Parathyroid adenoma (tissue), 2 donors: ENCODE data around the gene COG7.

Experiments
- H2AFZ ChIP-seq: fragments of 300-600 bp; sonication (generic); one replicate; pipeline ENCODE4 v1.7.0; 2017; ENCODE audit warnings: antibody characterized with exemption, mild to moderate bottlenecking
- H3K27ac ChIP-seq: fragments of 300-600 bp; sonication (generic); one replicate; pipeline ENCODE4 v1.7.0; 2017
- H3K27me3 ChIP-seq: fragments of 300-600 bp; sonication (generic); one replicate; pipeline ENCODE4 v1.7.0; 2017; ENCODE audit warnings: low read length; ENCODE audit not compliant: control insufficient read depth, insufficient read depth
- H3K36me3 ChIP-seq: fragments of 300-600 bp; sonication (generic); one replicate; pipeline ENCODE4 v1.7.0; 2017; ENCODE audit warnings: low read length; ENCODE audit not compliant: control insufficient read depth, insufficient read depth
- H3K4me1 ChIP-seq: fragments of 300-600 bp; sonication (generic); one replicate; pipeline ENCODE4 v1.7.0; 2017; ENCODE audit warnings: control low read depth
- H3K4me2 ChIP-seq: fragments of 300-600 bp; sonication (generic); one replicate; pipeline ENCODE4 v1.7.0; 2017; ENCODE audit warnings: low read length
- H3K4me3 ChIP-seq: fragments of 300-600 bp; sonication (generic); one replicate; pipeline ENCODE4 v1.7.0; 2017; ENCODE audit warnings: low read depth, low read length
- H3K79me2 ChIP-seq: fragments of 300-600 bp; sonication (generic); one replicate; pipeline ENCODE4 v1.7.0; 2017; ENCODE audit warnings: control low read depth
- H3K9ac ChIP-seq: fragments of 300-600 bp; sonication (generic); one replicate; pipeline ENCODE4 v1.7.0; 2017; ENCODE audit warnings: mild to moderate bottlenecking
- H3K9me3 ChIP-seq: fragments of 300-600 bp; sonication (generic); one replicate; pipeline ENCODE4 v1.7.0; 2017; ENCODE audit warnings: low read length; ENCODE audit not compliant: control insufficient read depth
- TF ChIP-seq, protein P1 (sequence below): fragments of 300-600 bp; sonication (generic); IDR thresholded peaks from one replicate; pipeline ENCODE4 v1.7.0; 2017; ENCODE audit warnings: antibody characterized with exemption, mild to moderate bottlenecking
- donor health status: primary hyperparathyroidism.

Gene COG7

GRCh38 chr16:23339787-23340186, 113.2 kb downstream of the COG7 start:
- TF ChIP-seq, protein P1, sequence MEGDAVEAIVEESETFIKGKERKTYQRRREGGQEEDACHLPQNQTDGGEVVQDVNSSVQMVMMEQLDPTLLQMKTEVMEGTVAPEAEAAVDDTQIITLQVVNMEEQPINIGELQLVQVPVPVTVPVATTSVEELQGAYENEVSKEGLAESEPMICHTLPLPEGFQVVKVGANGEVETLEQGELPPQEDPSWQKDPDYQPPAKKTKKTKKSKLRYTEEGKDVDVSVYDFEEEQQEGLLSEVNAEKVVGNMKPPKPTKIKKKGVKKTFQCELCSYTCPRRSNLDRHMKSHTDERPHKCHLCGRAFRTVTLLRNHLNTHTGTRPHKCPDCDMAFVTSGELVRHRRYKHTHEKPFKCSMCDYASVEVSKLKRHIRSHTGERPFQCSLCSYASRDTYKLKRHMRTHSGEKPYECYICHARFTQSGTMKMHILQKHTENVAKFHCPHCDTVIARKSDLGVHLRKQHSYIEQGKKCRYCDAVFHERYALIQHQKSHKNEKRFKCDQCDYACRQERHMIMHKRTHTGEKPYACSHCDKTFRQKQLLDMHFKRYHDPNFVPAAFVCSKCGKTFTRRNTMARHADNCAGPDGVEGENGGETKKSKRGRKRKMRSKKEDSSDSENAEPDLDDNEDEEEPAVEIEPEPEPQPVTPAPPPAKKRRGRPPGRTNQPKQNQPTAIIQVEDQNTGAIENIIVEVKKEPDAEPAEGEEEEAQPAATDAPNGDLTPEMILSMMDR: no peak
- Histone ChIP-seq H3K9ac (no peak overlapping the region), H3K4me2 (no peak overlapping the region), H3K79me2 (no peaks in the 10 kb centered on the region), H2AFZ (no peak overlapping the region), H3K9me3 (no peaks in the 10 kb centered on the region), H3K4me1 (no peaks in the 10 kb centered on the region), H3K27me3 (no peaks in the 10 kb centered on the region), H3K36me3 (no peaks in the 10 kb centered on the region), H3K27ac (no peak overlapping the region), H3K4me3 (no peak overlapping the region)
